ENCODE results near the gene C6orf47. TPM values are rescaled to one million over a fixed set of nuclear protein-coding genes. Genes with fewer than 3 reads are reported as not detected.

Gene C6orf47
- total and polyA plus RNA-seq, 2 of the 13 experiments (the other 11 are each of a cell fraction or from before 2014, with no cell fraction given), result 1.7 to 18.1 TPM

- TF ChIP-seq MTF2 (CRISPR knock-in tag; IDR thresholded peaks at IDR 0.05; ENCODE audit: borderline replicate concordance) (0 out of 2 replicates have a peak, but pooled peaks have one; percentile 67), ZNF800 (CRISPR knock-in tag; IDR thresholded peaks at IDR 0.05) (no peak), SP140L (CRISPR knock-in tag; IDR thresholded peaks at IDR 0.05; ENCODE audit: borderline replicate concordance) (no peak), DNMT1 (CRISPR knock-in tag; IDR thresholded peaks at IDR 0.05) (peak; percentile 50; the same call in 1 of the 2 replicates), ZNF432 (CRISPR knock-in tag; IDR thresholded peaks at IDR 0.05; ENCODE audit: borderline replicate concordance) (no peak), ZNF441 (CRISPR knock-in tag; IDR thresholded peaks at IDR 0.05; ENCODE audit: borderline replicate concordance) (peak; percentile 7; the same call in 1 of the 2 replicates), ATF7 (IDR thresholded peaks at IDR 0.05) (no peak), ATF7 (CRISPR knock-in tag; IDR thresholded peaks at IDR 0.05) (peak; percentile 74; the same call in 1 of the 2 replicates), HNF4G (IDR thresholded peaks at IDR 0.05; ENCODE audit: borderline replicate concordance, low read depth, low read length) (peak; percentile 61), HNF4G (CRISPR knock-in tag; IDR thresholded peaks at IDR 0.05; ENCODE audit: borderline replicate concordance, low read depth) (no peak), RBM39 (IDR thresholded peaks at IDR 0.05; ENCODE audit: low read depth, low read length, poor library complexity, severe bottlenecking) (peak; percentile 62), SOX5 (CRISPR knock-in tag; IDR thresholded peaks at IDR 0.05; ENCODE audit: borderline replicate concordance) (no peak; the same call in 1 of the 2 replicates), ZNF609 (CRISPR knock-in tag; IDR thresholded peaks at IDR 0.05; ENCODE audit: borderline replicate concordance) (no peak; the same call in 1 of the 2 replicates), SSRP1 (CRISPR knock-in tag; IDR thresholded peaks at IDR 0.05) (no peak; the same call in 1 of the 2 replicates), ZSCAN29 (CRISPR knock-in tag; conservative IDR thresholded peaks at IDR 0.05) (0 out of 2 replicates have a peak, but pooled peaks have one; percentile 62), STAT5B (CRISPR knock-in tag; IDR thresholded peaks at IDR 0.05) (no peak), FOXO1 (CRISPR knock-in tag; IDR thresholded peaks at IDR 0.05) (peak; percentile 67; the same call in 1 of the 2 replicates), ZBTB43 (CRISPR knock-in tag; conservative IDR thresholded peaks at IDR 0.05) (peak; percentile 41), MXD4 (CRISPR knock-in tag; IDR thresholded peaks at IDR 0.05) (peak; percentile 24; the same call in 1 of the 2 replicates), ZFP82 (CRISPR knock-in tag; IDR thresholded peaks at IDR 0.05; ENCODE audit: borderline replicate concordance) (peak; percentile 90), TERF1 (CRISPR knock-in tag; IDR thresholded peaks at IDR 0.05) (no peak)
Observed at GRCh38 chr6:31664790-31665500, 4.4 kb upstream of the C6orf47 start, which contains the start of gene GPANK1 (continued).

Data from HepG2 (cell line).